Liver (tissue), 9 donors: ENCODE data around the gene AFAP1L2. TPM values are rescaled to one million over a fixed set of nuclear protein-coding genes. Genes with fewer than 3 reads are reported as not detected.

Source experiments
- DNase-seq: peaks from one replicate; pipeline ENCODE4 v3.0.0-alpha.2; 2017; ENCODE audit warnings: low spot score
- H3K27ac ChIP-seq, 2 donors: one replicate each; pipeline ENCODE4 v1.7.0; 2013; ENCODE audit warnings: inconsistent platforms in 2 of 2, low read length in 2 of 2, control low read depth in 1 of 2, low read depth in 1 of 2, mild to moderate bottlenecking in 1 of 2
- H3K27me3 ChIP-seq, 4 donors: one replicate each; pipeline versions ENCODE4 v1.6.1 to v1.7.0; 2013; ENCODE audit warnings: low read length in 3 of 4, inconsistent platforms in 1 of 4, mild to moderate bottlenecking in 1 of 4, moderate library complexity in 1 of 4; ENCODE audit not compliant: control insufficient read depth in 4 of 4, insufficient read depth in 4 of 4
- H3K36me3 ChIP-seq, 4 donors: one replicate each; pipeline versions ENCODE4 v1.6.1 to v1.7.0; 2013; ENCODE audit warnings: low read length in 3 of 4, mild to moderate bottlenecking in 3 of 4, low read depth in 1 of 4, moderate library complexity in 1 of 4; ENCODE audit not compliant: control insufficient read depth in 4 of 4, insufficient read depth in 3 of 4
- H3K4me1 ChIP-seq, 4 donors: one replicate each; pipeline versions ENCODE4 v1.6.1 to v1.7.0; 2013; ENCODE audit warnings: low read length in 3 of 4, mild to moderate bottlenecking in 3 of 4, moderate library complexity in 1 of 4; ENCODE audit not compliant: control insufficient read depth in 4 of 4, insufficient read depth in 4 of 4
- H3K4me3 ChIP-seq, 3 donors: one replicate each; pipeline versions ENCODE4 v1.6.1 to v1.7.0; 2013; ENCODE audit warnings: low read length in 3 of 3, control low read depth in 1 of 3, low read depth in 1 of 3, mild to moderate bottlenecking in 1 of 3
- H3K9ac ChIP-seq, 2 donors: one replicate each; pipeline ENCODE4 v1.7.0; 2013; ENCODE audit warnings: low read length in 2 of 2, mild to moderate bottlenecking in 2 of 2, moderate library complexity in 2 of 2, control low read depth in 1 of 2, low read depth in 1 of 2
- H3K9me3 ChIP-seq, 4 donors: one replicate each; pipeline versions ENCODE4 v1.6.1 to v1.7.0; 2013; ENCODE audit warnings: low read length in 3 of 4; ENCODE audit not compliant: control insufficient read depth in 4 of 4
- ATF3 ChIP-seq: IDR thresholded peaks from 2 replicates; pipeline ENCODE4 v1.6.1; 2016; ENCODE audit warnings: antibody characterized with exemption
- CTCF ChIP-seq: fragments of 150-350 bp; IDR thresholded peaks from 2 replicates; pipeline ENCODE4 v1.5.1; 2017; ENCODE audit warnings: improper control_type of control experiment, low read depth, low read length; ENCODE audit not compliant: missing input control
- FOXA1 ChIP-seq: IDR thresholded peaks from 2 replicates; pipeline ENCODE4 v1.6.1; 2016; ENCODE audit warnings: antibody characterized with exemption
- FOXA2 ChIP-seq: IDR thresholded peaks from 2 replicates; pipeline ENCODE4 v1.6.1; 2016; ENCODE audit warnings: antibody characterized with exemption
- GABPA ChIP-seq, 2 donors: IDR thresholded peaks in 1 of 2; conservative IDR thresholded peaks in 1 of 2; 2 replicates each; pipeline ENCODE4 v1.6.1; 2016; ENCODE audit warnings: antibody characterized with exemption in 2 of 2, mild to moderate bottlenecking in 1 of 2, moderate library complexity in 1 of 2
- HNF4G ChIP-seq: IDR thresholded peaks from 2 replicates; pipeline ENCODE4 v1.6.1; 2016; ENCODE audit warnings: antibody characterized with exemption
- JUND ChIP-seq, 2 donors: IDR thresholded peaks; 2 replicates each; pipeline ENCODE4 v1.6.1; 2016; ENCODE audit warnings: antibody characterized with exemption in 2 of 2
- MAX ChIP-seq: IDR thresholded peaks from 2 replicates; pipeline ENCODE4 v1.6.1; 2016; ENCODE audit warnings: antibody characterized with exemption
- NR2F2 ChIP-seq: IDR thresholded peaks from 2 replicates; pipeline ENCODE4 v1.6.1; 2016; ENCODE audit warnings: antibody characterized with exemption
- RAD21 ChIP-seq, 2 donors: IDR thresholded peaks; 2 replicates each; pipeline ENCODE4 v1.6.1; 2016; ENCODE audit warnings: antibody characterized with exemption in 2 of 2, mild to moderate bottlenecking in 2 of 2
- RXRA ChIP-seq, 2 donors: IDR thresholded peaks; 2 replicates each; pipeline ENCODE4 v1.6.1; 2017 to 2018; ENCODE audit warnings: antibody characterized with exemption in 2 of 2, mild to moderate bottlenecking in 1 of 2
- SP1 ChIP-seq: IDR thresholded peaks from 2 replicates; pipeline ENCODE4 v1.6.1; 2018; ENCODE audit warnings: antibody characterized with exemption, mild to moderate bottlenecking
- YY1 ChIP-seq: IDR thresholded peaks from 2 replicates; pipeline ENCODE4 v1.6.1; 2016; ENCODE audit warnings: antibody characterized with exemption, mild to moderate bottlenecking
- ZBTB33 ChIP-seq: IDR thresholded peaks from 2 replicates; pipeline ENCODE4 v1.6.1; 2016; ENCODE audit warnings: antibody characterized with exemption
- WGBS: extraction: QIAGEN DNeasy Blood & Tissue Kit; methylation state at CpG from one replicate; pipeline ENCODE4 v1.1.7; 2013; 5-methylcytosine and 5-hydroxymethylcytosine counted together
- polyA plus RNA-seq, 2 donors: library from polyadenylated mRNA; stranded (reverse) in 1 of 2; unstranded in 1 of 2; fragments of 200-250 nt in 1 of 2; fragments of >200 nt in 1 of 2; fragmentation: Nextera tagmentation in 1 of 2; extraction: Ambion mirVana in 1 of 2; gene quantifications; one replicate each; pipeline versions ENCODE4 v1.2.1 to v1.2.3, GENCODE V29; 2013 to 2015
- total RNA-seq, 2 donors: library from RNA; depleted of rRNA; stranded (reverse); fragments of >200 nt; gene quantifications; one replicate each; pipeline ENCODE4 v1.2.3, GENCODE V29; 2014
- donor health status: healthy.
- donor health status: healthy.
- donor health status: healthy.
- donor health status: healthy.
- donor health status: healthy.

AFAP1L2 gene
- total and polyA plus RNA-seq, 4 donors = 0.53 to 1.8 (median 1.3) TPM

- DNase-seq = no peak
- H3K9me3 ChIP-seq = peaks cover 2 to 9% (median 8%) of the 10 kb centered on the region in 4 donors
- no peak overlapping the region for H3K27ac ChIP-seq
- H3K4me1 ChIP-seq = no peaks in the 10 kb centered on the region
- H3K4me3 ChIP-seq = no peak overlapping the region
- H3K9ac ChIP-seq = no peak overlapping the region
- no peaks in the 10 kb centered on the region for H3K27me3 ChIP-seq
- H3K36me3 ChIP-seq = no peaks in the 10 kb centered on the region
- TF ChIP-seq JUND (IDR thresholded peaks at IDR 0.05) = no peak
- TF ChIP-seq YY1 = no peak
- no peak for TF ChIP-seq HNF4G
- no peak for TF ChIP-seq FOXA1
- no peak for TF ChIP-seq ZBTB33
- TF ChIP-seq FOXA2 = no peak
- no peak for TF ChIP-seq RAD21 (IDR thresholded peaks at IDR 0.05)
Measured at GRCh38 chr10:114294549-114294948, 109.8 kb downstream of the AFAP1L2 start.

GRCh38 chr10:114293075-114293474 is 111.2 kb downstream of the AFAP1L2 start:
- WGBS = 76% methylated on average over 5 of the region's 5 CpGs
- no peak overlapping the region for H3K4me3 ChIP-seq
- no peak overlapping the region for H3K9ac ChIP-seq
- no peak for TF ChIP-seq RAD21 (IDR thresholded peaks at IDR 0.05)
- H3K9me3 ChIP-seq = peaks cover 2 to 9% (median 8%) of the 10 kb centered on the region in 4 donors
- H3K27ac ChIP-seq = no peak overlapping the region
- no peaks in the 10 kb centered on the region for H3K4me1 ChIP-seq
- no peaks in the 10 kb centered on the region for H3K36me3 ChIP-seq
- no peaks in the 10 kb centered on the region for H3K27me3 ChIP-seq
- DNase-seq = no peak

GRCh38 chr10:114291516-114291915 is 112.8 kb downstream of the AFAP1L2 start:
- Histone ChIP-seq H3K4me1 (no peaks in the 10 kb centered on the region), H3K36me3 (no peaks in the 10 kb centered on the region), H3K4me3 (no peak overlapping the region), H3K9ac (no peak overlapping the region), H3K9me3 (peaks cover 2 to 9% (median 8%) of the 10 kb centered on the region in 4 donors), H3K27me3 (no peaks in the 10 kb centered on the region), H3K27ac (no peak overlapping the region)
- no peak for DNase-seq
- TF ChIP-seq MAX = no peak
- TF ChIP-seq CTCF = no peak
- TF ChIP-seq FOXA1 = no peak
- TF ChIP-seq FOXA2 = no peak
- WGBS = 76% methylated on average over 8 of the region's 8 CpGs

GRCh38 chr10:114291076-114291475 is 113.2 kb downstream of the AFAP1L2 start:
- H3K9me3 ChIP-seq = peaks cover under 1 to 7% (median 7%) of the 10 kb centered on the region in 4 donors
- no peaks in the 10 kb centered on the region for H3K27me3 ChIP-seq
- H3K4me3 ChIP-seq = no peak overlapping the region
- no peak for DNase-seq
- no peak overlapping the region for H3K9ac ChIP-seq
- WGBS = 87% methylated on average over 7 of the region's 7 CpGs
- H3K4me1 ChIP-seq = no peaks in the 10 kb centered on the region
- no peak overlapping the region for H3K27ac ChIP-seq
- H3K36me3 ChIP-seq = no peaks in the 10 kb centered on the region
- TF ChIP-seq RXRA (IDR thresholded peaks at IDR 0.05) (no peak), NR2F2 (no peak), FOXA2 (no peak), ATF3 (no peak), YY1 (no peak), HNF4G (no peak), MAX (no peak), CTCF (no peak), GABPA (IDR thresholded peaks at IDR 0.05 in 1 of 2, conservative IDR thresholded peaks at IDR 0.05 in 1 of 2) (no peak), ZBTB33 (no peak), SP1 (no peak)
